Adrenal gland (tissue), 5 donors: ENCODE data around the gene FAM124B.

ENCODE experiments used
- POLR2A ChIP-seq, 2 donors: fragments of 450-650 bp; IDR thresholded peaks; one replicate each; pipeline ENCODE4 v1.6.1; 2017; ENCODE audit warnings: antibody characterized with exemption in 2 of 2, mild to moderate bottlenecking in 2 of 2, moderate library complexity in 1 of 2
- TF ChIP-seq, protein P1 (sequence below), 6 experiments: fragments of 450-650 bp in 4 of 6; fragments of 200-600 bp in 2 of 6; sonication (generic) in 1 of 6; IDR thresholded peaks; 1 replicate in 5 of 6; 2 replicates in 1 of 6; pipeline versions ENCODE4 v1.5.1 to v1.8.0; 2016 to 2021; ENCODE audit warnings: antibody characterized with exemption in 6 of 6, mild to moderate bottlenecking in 2 of 6, moderate library complexity in 1 of 6
- donor health status: DM: no; HTN: no; CAD: no.

DNA sequence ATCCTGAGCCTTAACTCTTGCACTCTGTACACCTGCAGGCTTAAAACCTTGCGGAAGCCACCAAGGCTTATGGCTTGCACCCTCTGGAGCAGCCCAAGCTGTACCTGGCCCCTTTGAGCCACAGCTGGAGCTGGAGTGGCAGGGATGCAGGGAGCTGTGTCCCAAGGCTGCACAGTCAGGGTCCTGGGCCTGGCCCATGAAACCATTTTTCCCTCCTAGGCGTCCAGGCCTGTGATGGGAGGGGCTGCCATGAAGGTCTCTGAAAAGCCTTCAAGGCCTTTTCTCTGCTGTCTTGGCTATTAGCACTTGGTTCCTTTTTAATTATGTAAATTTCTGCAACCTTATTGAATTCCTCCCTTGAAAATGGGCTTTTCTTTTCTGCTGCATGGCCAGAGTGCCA, 56.4 kb downstream of the FAM124B start:
- TF ChIP-seq, protein P1, sequence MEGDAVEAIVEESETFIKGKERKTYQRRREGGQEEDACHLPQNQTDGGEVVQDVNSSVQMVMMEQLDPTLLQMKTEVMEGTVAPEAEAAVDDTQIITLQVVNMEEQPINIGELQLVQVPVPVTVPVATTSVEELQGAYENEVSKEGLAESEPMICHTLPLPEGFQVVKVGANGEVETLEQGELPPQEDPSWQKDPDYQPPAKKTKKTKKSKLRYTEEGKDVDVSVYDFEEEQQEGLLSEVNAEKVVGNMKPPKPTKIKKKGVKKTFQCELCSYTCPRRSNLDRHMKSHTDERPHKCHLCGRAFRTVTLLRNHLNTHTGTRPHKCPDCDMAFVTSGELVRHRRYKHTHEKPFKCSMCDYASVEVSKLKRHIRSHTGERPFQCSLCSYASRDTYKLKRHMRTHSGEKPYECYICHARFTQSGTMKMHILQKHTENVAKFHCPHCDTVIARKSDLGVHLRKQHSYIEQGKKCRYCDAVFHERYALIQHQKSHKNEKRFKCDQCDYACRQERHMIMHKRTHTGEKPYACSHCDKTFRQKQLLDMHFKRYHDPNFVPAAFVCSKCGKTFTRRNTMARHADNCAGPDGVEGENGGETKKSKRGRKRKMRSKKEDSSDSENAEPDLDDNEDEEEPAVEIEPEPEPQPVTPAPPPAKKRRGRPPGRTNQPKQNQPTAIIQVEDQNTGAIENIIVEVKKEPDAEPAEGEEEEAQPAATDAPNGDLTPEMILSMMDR (IDR thresholded peaks at IDR 0.05): no peak
- TF ChIP-seq POLR2A (IDR thresholded peaks at IDR 0.05): no peak
